VCaP (cell line): Measurements from ENCODE around the gene MOB2.

Source experiments
- H3K27ac ChIP-seq: fragments of 450-650 bp; 2 replicates; pipeline ENCODE4 v1.5.1; 2017
- TF ChIP-seq, protein P1 (sequence below): fragments of 450-650 bp; conservative IDR thresholded peaks from 2 replicates; pipeline ENCODE4 v1.5.1; 2017; ENCODE audit warnings: mild to moderate bottlenecking, moderate library complexity

Gene MOB2

DNA sequence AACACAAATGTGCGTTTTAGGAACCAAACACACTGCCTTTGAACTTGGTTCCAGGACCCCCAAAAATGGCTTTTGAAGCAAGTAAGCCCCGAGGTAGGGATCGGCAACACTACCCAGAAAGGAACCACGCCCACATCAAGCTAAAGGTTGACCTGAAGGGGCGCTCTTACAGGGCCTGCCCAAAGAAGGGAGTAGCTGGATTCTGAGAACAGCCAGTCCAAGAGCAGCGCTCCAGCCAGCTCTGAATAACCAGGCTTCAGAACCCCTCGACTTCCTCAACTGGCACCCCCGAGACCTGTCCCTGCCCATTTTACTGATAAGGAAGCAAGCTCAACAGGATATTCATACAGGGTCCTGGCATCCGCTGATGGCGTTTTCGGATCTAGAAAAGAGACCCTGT is 18.9 kb upstream of the MOB2 start:
- TF ChIP-seq, protein P1, sequence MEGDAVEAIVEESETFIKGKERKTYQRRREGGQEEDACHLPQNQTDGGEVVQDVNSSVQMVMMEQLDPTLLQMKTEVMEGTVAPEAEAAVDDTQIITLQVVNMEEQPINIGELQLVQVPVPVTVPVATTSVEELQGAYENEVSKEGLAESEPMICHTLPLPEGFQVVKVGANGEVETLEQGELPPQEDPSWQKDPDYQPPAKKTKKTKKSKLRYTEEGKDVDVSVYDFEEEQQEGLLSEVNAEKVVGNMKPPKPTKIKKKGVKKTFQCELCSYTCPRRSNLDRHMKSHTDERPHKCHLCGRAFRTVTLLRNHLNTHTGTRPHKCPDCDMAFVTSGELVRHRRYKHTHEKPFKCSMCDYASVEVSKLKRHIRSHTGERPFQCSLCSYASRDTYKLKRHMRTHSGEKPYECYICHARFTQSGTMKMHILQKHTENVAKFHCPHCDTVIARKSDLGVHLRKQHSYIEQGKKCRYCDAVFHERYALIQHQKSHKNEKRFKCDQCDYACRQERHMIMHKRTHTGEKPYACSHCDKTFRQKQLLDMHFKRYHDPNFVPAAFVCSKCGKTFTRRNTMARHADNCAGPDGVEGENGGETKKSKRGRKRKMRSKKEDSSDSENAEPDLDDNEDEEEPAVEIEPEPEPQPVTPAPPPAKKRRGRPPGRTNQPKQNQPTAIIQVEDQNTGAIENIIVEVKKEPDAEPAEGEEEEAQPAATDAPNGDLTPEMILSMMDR: no peak

DNA sequence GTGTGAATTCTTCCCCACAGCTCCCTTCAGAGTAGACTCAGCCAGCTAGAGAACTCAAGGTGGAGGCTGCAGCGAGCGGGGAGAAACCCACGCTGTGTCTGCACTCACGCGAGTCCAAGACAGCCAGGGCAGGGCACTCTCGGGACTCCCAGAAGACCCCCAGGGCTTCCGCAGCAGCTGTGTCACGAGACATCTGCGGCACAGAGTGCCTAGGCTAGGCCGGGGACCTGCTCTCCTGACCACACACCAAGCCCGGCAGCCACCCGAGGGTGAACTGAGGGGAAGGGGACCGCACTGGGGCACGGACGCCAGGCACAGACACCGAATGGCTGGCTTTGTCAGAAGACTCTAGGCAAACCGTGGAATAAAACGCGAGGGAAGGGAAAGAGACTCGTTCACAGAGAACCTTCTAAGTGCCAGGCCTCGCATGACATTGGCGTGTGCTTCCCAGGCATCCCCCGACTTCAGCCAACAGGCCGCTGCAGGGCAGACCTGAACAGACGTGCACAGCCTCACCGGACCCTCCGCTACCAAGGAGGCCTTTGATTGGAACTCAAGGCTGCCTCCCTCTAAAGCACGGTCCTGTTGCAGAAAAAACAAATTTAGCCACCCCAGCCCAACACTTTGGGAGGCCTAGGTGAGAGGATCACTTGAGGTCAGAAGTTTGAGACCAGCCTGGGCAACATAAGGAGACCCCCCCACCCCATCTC is 18.2 kb upstream of the MOB2 start:
- H3K27ac ChIP-seq: peak overlapping the region; percentile 86
- TF ChIP-seq, protein P1: no peak

More for the DNA sequence above, 18.9 kb upstream of the MOB2 start:
- H3K27ac ChIP-seq: no peak overlapping the region

DNA sequence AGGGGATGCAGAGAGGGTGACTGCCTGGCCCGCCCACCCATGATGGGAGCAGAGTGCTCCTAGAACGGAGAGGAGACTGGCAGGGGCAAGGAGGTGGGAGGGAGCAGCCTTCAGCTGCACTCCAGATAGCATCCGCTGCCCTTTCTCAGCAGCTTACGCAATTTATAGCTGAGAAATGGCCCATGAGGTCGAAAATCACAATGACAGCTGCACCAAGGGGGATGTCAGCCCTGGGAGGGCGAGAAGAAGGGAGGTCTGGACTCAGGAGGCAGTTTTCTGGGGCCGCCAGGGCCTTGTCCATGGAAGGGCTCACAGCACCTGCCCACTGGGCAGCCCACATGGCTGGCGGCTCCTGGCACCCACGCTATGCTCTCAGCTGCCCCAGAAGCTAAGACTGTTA is 17.6 kb upstream of the MOB2 start:
- TF ChIP-seq, protein P1: no peak
- H3K27ac ChIP-seq: peak overlapping the region; percentile 86

DNA sequence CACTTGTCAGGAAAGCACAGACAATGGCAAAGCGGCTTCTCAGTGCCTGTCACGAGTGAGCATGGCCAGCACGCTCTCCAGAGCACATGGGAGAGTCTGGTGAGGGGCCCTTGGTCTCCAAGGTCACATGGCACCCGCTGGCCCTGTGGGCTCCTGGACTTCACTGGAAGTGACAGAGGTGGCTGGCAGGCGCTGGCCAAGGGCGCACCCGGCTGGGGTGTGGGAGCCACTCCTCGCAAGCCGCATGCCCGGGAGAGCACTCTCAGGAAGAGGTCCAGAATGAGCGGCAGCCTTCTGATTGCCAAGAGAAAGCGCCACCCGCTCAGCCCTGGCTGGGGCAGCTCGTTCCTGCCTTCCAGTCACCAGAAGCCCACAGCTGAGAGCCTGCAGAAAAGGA is 17.1 kb upstream of the MOB2 start:
- TF ChIP-seq, protein P1: no peak
- peak overlapping the region; percentile 86 for H3K27ac ChIP-seq

DNA sequence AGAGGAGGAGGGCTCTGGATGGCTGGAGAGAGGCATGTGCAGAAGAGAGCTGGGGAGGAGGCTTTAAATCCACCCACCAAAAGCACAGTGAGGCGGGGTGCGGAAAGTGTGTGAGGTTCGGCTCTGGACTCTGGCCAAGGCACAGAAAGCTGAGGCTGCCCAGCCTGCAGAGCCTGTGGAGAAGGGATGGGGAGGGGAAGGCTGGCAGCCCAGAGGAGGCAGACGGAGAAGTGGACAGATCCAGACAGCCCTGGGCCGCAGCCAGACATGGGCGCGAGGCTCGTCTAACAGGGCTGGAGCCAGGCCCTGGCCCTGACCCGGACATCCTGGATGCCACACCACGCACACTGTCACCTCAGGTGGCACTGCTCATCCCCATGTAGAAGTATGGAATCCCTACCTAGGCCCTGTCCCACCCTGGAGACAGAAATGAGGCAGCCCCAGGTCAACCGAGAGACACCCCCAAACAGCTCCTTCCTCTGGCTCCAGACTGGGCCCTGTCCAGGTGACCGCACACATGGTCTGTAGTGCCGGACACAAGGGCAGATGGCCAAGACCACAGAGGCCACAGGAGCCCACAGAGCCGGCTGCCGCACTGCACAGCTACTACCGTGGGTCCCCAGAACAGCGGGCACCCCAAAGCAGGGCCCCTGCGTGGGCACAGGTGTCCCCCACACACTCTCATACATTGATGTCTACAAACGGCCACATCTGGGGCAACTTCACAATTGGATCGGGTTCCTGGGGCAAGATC is 16.6 kb upstream of the MOB2 start:
- TF ChIP-seq, protein P1: no peak
- peak overlapping the region; percentile 86 for H3K27ac ChIP-seq

DNA sequence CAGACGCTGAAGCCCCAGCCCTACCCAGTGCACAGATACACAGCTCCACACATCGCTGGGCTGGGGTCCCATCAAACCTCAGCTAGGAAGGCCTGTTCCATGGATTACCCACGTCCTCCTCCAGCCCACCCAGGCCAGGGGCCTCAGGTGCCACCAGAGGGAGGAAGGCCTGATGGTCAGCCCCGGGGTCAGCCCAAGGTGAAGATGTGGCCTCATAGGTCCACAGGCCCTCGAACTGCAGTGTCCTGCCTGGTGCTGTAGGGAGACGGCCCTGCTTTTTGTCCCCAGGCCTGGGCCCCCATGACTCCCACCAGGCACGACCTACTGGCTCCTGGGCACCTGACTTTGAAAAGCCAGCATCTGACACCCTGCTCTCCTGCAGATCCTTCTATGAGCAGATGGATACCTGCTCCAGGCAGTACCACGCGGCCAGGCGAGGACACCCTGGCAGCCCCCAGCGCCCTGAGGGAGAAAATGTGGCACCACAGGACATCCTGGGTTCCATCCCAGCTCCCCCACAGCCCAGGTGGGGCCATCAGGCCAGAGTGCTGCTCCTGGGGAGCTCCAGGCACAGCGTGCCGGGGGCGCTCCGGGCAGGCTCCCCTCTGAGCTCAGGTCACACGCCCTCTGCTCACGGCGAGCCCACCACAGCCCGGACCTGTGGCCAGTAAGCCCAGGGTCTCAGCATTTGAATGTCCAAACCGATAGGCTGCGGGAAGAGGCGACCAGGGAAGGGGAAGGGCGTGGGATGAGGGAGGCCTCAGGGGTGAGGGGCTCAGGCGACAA is 15.8 kb upstream of the MOB2 start:
- TF ChIP-seq, protein P1: no peak
- peak overlapping the region; percentile 86 for H3K27ac ChIP-seq
